Measurements from ENCODE around the gene POLG2.
"Not testable (repeated sequence)": the region's sequence is repeated elsewhere in the genome, so short reads cannot be mapped to it uniquely, and the experiment has no call there.

Gene POLG2

DNA sequence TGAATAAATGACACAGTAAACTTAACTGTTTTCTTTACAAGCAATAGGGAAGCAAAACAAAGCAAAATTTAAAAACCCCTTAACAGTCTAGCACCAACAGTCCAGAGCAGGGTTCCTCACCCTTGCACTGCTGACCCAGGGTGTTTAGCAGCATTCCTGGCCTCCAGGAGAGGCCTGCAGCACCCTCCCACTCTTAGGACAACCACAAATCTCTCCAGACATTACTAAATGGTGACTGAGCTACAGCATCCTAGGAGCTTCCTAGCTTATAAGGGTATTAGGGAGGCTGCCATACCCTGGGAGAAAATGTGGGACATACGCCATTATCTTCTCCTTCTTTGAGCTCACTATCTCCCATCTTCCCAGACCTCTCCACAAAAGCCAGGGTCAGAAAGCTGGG lies 15.9 kb downstream of the POLG2 start:
- no peak for DNase-seq

GRCh38 chr17:64477849-64478248 lies 19.0 kb downstream of the POLG2 start:
- DNase-seq: no peak

DNA sequence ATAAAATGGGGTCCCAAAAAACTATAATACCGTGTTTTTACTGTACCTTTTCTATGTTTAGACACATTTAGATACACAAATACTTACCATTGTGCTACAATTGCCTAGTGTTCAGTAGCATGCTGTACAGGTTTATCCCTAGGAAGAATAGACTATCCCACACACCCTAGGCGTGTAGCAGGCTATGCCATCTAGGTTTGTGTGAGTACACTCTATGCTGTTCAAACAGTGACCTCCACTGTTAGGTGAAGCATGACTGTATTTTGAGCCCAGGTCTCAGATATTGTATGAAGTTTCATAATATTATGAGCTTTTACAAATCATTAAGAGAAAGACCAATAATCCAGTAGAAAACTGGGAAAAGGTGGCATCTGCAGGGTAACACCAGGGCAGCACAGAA lies 24.3 kb downstream of the POLG2 start:
- no peak for DNase-seq

GRCh38 chr17:64471440-64471839 lies 25.4 kb downstream of the POLG2 start:
- no peak for DNase-seq

DNA sequence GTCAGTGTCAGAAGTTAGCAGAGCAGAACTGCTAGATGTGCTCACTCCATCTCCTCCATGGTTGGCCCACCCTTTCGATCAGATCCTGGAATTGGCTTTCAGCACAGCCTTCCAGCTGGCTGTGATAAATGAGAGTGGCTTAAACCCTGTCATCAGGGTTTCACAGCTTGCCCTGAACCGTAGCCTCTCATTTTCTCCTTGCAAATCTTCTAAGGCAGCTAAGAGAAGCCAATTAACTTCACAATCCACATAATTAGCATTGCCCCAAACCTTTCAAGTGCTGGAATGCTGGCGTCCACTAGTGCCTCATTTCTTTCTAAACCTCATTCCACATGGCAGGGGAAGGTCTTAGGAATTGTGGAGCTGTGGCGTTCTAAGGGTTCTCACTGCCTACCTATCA lies 26.2 kb downstream of the POLG2 start:
- DNase-seq: no peak

- not testable (repeated sequence) for DNase-seq
Observed at GRCh38 chr17:64466834-64467233, 30.0 kb downstream of the POLG2 start.

GRCh38 chr17:64466019-64466735 lies 30.7 kb downstream of the POLG2 start:
- DNase-seq: no peak

- DNase-seq: no peak
Observed at GRCh38 chr17:64461788-64462187, 35.1 kb downstream of the POLG2 start.

GRCh38 chr17:64460955-64461354 lies 35.9 kb downstream of the POLG2 start:
- no peak for DNase-seq

DNA sequence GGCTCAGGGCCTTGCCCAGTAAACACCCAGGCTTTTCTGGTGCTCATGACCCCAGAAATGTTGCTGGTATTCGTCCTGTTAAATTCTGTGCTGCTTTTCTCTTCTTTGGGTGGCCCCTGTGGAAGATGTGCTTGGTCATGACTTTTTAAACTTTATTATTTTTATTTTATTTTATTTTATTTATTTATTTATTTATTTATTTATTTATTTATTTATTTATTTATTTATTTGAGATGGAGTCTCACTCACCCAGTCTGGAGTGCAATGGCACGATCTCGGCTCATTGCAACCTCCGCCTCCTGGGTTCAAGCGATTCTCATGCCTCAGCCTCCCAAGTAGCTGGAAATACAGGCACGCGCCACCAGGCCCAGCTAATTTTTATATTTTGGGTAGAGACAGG lies 37.0 kb downstream of the POLG2 start:
- not testable (repeated sequence) for DNase-seq

GRCh38 chr17:64459284-64459747 lies 37.5 kb downstream of the POLG2 start:
- DNase-seq: no peak

GRCh38 chr17:64458756-64459155 lies 38.1 kb downstream of the POLG2 start:
- DNase-seq: no peak

DNA sequence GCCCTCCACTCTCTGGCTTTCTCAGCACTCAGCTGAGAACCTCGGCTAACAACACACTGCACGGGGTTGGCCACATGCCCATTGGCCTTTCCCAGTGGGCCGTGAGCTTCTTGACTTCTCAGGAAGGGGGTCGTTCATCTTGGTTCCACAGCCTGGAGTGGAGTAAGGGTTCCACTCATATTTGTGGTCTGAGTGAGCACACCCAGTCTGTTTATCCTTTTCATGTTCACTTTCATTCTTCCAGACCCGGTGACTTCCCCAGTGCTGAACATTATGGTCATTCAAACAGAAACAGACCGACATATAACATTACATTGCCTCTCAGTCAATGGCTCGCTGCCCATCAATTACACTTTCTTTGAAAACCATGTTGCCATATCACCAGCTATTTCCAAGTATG lies 39.7 kb downstream of the POLG2 start:
- DNase-seq: no peak

GRCh38 chr17:64455993-64456885 lies 40.6 kb downstream of the POLG2 start:
- no peak for DNase-seq

GRCh38 chr17:64449545-64449944 lies 47.3 kb downstream of the POLG2 start:
- DNase-seq: no peak

DNA sequence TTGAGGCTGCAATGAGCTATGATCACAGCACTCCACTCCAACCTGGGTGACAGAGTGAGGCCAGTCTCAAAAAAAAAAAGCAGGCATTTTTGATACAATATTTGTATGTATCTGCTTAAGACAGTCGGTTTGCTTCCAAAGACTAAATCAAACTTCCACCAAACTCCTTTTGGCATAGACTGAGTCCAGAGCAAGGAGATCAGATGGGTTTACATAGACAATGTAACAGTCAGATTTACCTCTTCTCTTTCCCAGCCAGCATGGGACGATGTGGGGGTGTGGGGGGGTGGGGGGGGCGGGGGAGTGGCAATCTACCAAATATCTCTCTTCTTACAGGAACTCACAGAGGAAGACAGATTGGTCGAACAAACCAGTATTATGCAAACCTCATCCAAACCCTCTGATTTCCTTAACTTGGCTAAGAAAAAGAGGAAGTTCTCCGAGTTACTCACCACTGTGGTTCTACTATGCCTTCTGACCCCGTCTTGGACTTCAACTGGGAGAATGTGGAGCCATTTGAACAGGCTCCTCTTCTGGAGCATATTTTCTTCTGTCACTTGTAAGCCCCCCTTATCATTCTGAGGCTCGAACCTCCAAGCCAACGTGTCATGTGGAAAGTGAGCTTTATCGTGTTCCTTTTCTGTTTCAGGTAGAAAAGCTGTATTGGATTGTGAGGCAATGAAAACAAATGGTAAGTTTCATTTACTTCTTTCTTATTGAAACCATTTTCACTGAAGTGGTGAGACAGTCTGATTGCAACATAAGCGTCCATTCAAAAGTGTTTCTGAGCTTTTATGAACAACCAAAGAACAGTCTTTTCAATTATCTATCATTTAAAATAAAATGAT lies 48.0 kb downstream of the POLG2 start, which contains the start of gene MILR1:
Gene MILR1 (plus strand): TSS at position 451 of the 848 bp plus-strand sequence. CDS start 54 bp downstream, at position 505.
- DNase-seq: no peak

- no peak for DNase-seq
Observed at GRCh38 chr17:64447526-64447925, 49.3 kb downstream of the POLG2 start.

DNA sequence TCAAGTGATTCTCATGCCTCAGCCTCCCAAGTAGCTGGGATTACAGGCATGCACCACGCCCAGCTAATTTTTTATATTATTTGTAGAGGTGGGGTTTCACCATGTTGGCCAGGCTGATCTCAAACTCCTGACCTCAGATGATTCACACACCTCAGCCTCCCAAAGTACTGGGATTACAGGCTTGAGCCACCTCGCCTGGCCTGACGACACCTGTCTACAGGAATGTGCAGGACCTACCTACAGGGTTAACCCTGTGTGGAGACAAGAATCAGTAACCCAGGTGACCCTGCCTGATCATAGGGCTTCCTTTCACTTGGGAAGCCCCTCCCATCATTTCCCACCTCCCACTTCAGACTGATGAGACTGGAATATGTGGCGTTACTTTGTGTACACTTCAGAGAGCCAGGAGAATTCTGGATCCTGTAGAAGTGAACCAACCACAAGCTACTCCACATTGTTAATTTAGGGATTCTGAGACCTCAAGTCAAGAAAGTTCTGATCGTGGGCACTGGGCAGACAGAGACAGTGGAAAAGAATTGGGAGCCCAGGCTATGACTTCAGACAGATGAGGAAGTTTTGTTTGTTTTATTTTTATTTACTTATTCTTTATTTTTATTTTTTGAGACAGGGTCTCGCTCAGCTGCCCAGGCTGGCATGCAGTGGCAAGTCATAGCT lies 53.6 kb downstream of the POLG2 start:
- no peak for DNase-seq

DNA sequence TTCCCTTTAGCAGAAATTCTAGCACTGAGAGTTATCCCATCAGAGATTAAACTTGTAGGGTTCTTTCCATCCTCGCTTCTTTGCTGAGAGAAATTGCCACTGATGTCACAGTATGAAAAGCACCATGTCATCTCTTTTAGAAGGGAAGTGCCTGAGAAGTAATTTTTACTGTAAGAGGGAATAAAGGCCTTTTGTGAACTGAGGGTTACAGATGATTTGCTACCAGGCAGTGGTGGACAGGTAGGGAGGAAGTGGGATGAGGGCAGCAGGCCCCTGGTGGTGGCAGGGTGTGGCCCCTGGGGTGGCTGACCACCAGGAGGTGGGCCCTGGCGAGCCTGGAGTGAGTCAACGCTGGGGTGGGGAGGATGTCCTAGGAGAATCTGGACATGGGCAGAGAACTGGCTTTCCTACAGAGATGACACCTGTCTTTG lies 54.3 kb downstream of the POLG2 start:
- no peak for DNase-seq

- DNase-seq: no peak
Observed at GRCh38 chr17:64441772-64442540, 54.9 kb downstream of the POLG2 start.

DNA sequence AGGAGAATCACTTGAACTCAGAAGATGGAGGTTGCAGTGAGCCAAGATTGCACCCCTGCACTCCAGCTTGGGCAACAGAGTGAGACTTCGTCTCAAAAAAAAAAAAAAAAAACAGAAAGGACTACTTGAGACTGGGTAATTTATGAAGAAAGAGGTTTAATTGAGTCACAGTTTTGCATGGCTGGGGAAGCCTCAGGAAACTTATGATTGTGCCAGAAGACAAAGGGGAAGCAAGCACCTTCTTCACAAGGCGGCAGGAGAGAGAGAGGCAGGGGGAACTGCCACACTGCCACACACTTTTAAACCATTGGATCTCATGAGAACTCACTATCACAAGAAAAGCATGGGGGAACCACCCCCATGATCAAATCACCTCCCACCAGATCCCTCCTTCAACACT lies 56.9 kb downstream of the POLG2 start:
- no peak for DNase-seq

- DNase-seq: not testable (repeated sequence)
Observed at GRCh38 chr17:64439521-64439920, 57.3 kb downstream of the POLG2 start.
